B cell (primary cell): Measurements from ENCODE around the gene TRAPPC3L.

Source experiments
- CTCF ChIP-seq: fragments of 200-600 bp; IDR thresholded peaks from one replicate; pipeline ENCODE4 v1.8.0; 2022; ENCODE audit warnings: antibody characterized with exemption, mild to moderate bottlenecking
- EZH2 ChIP-seq: IDR thresholded peaks from 2 replicates; pipeline ENCODE4 v1.6.1; 2012; ENCODE audit warnings: borderline replicate concordance, low read depth, mild to moderate bottlenecking, moderate library complexity, low read length; ENCODE audit not compliant: insufficient read depth, poor library complexity, severe bottlenecking

- no peak for TF ChIP-seq CTCF
- TF ChIP-seq EZH2, result no peak
Observed at GRCh38 chr6:116514111-116514510, 31.4 kb downstream of the TRAPPC3L start.
